Endothelial cell (in vitro differentiated cells): ENCODE data around the gene LRRC8A. TPM values are rescaled to one million over a fixed set of nuclear protein-coding genes. Genes with fewer than 3 reads are reported as not detected.

Experiments used
- DNase-seq: peaks from one replicate; pipeline ENCODE4 v3.0.0; 2021; ENCODE audit warnings: low spot score
- H3K27ac Mint-ChIP-seq: one replicate; pipeline ENCODE4 v1.8.0; 2021; ENCODE audit warnings: mixed read lengths, inconsistent platforms; ENCODE audit not compliant: unreplicated experiment
- H3K27me3 Mint-ChIP-seq: one replicate; pipeline ENCODE4 v1.8.0; 2021; ENCODE audit warnings: mild to moderate bottlenecking, moderate library complexity, mixed read lengths, inconsistent platforms; ENCODE audit not compliant: unreplicated experiment
- H3K36me3 Mint-ChIP-seq: one replicate; pipeline ENCODE4 v1.8.0; 2021; ENCODE audit warnings: mild to moderate bottlenecking, low read depth, mixed read lengths, inconsistent platforms; ENCODE audit not compliant: unreplicated experiment
- H3K4me1 Mint-ChIP-seq: one replicate; pipeline ENCODE4 v1.8.0; 2021; ENCODE audit warnings: mild to moderate bottlenecking, mixed read lengths, inconsistent platforms; ENCODE audit not compliant: unreplicated experiment
- H3K4me3 Mint-ChIP-seq: one replicate; pipeline ENCODE4 v1.8.0; 2021; ENCODE audit warnings: mild to moderate bottlenecking, mixed read lengths, inconsistent platforms; ENCODE audit not compliant: unreplicated experiment
- H3K9me3 Mint-ChIP-seq: one replicate; pipeline ENCODE4 v1.8.0; 2021; ENCODE audit warnings: mixed read lengths, inconsistent platforms; ENCODE audit not compliant: unreplicated experiment
- CTCF ChIP-seq: fragments of 200-600 bp; sonication (generic); IDR thresholded peaks from one replicate; pipeline ENCODE4 v1.5.0; 2021; ENCODE audit warnings: antibody characterized with exemption; ENCODE audit not compliant: unreplicated experiment
- long read RNA-seq: library from polyadenylated mRNA; unstranded; transcript quantifications from one replicate; pipeline ENCODE4 v2.0.0, GENCODE V29; 2020; ENCODE audit not compliant: unreplicated experiment
- total RNA-seq: library from RNA; stranded (reverse); fragmentation: NEBNext Ultra II Directional; extraction: Animal tissue kit (Norgen Biotek cat#: 25700); gene quantifications from one replicate; pipeline ENCODE4 v1.2.1, GENCODE V29; 2021; ENCODE audit not compliant: unreplicated experiment

Gene LRRC8A
- 54.3 TPM for total RNA-seq
- long read RNA-seq, full-length matches to known transcripts: 4 of 8 reads
- long read RNA-seq, partial matches to known transcripts: 4 of 8 reads
- long read RNA-seq, other reads (novel, unspliced or antisense): 0 of 8 reads

DNA sequence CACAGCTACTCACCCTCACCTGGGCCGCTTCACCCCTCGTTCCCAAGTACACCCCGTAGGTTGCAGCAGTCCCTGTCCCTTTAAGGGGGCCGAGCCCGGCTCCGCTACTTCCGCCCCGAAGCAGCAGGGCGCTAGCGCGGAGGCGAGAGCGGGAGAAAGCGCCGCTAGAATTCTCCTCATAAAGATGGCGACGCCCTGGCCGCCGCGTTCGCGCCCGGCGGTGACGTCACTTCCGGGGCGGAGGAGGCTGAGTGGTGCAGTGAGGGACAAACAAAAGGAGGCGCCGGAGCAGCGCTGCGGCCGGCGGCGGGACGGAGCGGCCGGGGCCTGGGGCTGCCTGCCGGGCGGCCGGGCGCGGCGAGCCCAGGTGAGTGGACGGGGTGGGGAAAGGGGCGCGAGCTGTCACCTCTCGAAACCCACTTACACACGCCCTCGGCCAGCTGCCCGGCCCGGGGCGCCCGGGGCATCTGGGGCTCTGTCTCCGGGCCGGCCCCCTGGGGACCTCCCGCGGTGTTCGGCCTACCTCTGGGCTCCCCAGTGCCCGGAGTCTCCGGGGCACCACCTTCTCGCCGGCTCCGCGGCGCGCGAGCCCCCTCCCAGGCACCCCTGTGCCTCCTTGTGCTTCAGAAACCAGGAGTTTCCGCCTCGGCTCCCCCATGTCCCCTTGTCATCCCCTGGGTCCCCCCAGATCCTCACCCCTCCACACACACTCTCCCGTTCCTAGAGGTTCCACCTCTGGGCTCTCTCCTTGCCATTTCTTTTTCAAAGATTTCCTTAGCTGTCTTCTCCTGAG, at the start of gene LRRC8A, which contains the start of gene KYAT1:
TSS of gene LRRC8A (plus strand) at position 250 of the 793 bp plus-strand sequence. CDS start 25,032 bp downstream, outside the sequence.
TSS of gene KYAT1 (minus strand) at position 67 of the 793 bp plus-strand sequence. CDS start 36,545 bp downstream, outside the sequence.
- peak; percentile 97 for DNase-seq
- H3K9me3 Mint-ChIP-seq: no peaks in the 10 kb centered on the region
- peak within 1 kb of the TSS; percentile 89 for H3K27ac Mint-ChIP-seq
- no peak for TF ChIP-seq CTCF
- peak within 1 kb of the TSS; percentile 98 for H3K4me3 Mint-ChIP-seq
- H3K36me3 Mint-ChIP-seq: peaks cover 9% of the 10 kb centered on the region
- H3K27me3 Mint-ChIP-seq: peaks cover 7% of the 10 kb centered on the region
- H3K4me1 Mint-ChIP-seq: peaks cover 38% of the 10 kb centered on the region

DNA sequence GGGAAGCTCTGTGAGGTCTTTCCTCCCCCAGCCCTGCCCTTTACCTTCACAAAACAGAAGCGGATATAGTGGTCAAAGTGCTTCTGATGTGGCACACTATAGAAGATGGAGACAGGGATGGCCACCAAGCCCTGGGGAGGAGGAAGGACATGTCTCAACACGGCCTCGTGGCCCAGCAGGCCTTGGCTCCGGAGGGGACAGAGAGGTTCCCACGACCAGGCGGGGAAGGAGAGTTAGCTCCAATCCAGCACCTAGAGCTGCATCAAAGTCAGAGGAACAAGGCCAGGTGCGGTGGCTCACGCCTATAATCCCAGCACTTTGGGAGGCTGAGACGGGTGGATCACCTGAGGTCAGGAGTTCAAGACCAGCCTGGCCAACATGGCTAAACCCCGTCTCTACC, 48.2 kb upstream of the LRRC8A start:
- H3K9me3 Mint-ChIP-seq: no peaks in the 10 kb centered on the region
- H3K27ac Mint-ChIP-seq: no peak overlapping the region
- H3K4me1 Mint-ChIP-seq: peaks cover 5% of the 10 kb centered on the region
- H3K36me3 Mint-ChIP-seq: peaks cover 8% of the 10 kb centered on the region
- peaks cover 7% of the 10 kb centered on the region for H3K27me3 Mint-ChIP-seq
- no peak for DNase-seq
- no peak for TF ChIP-seq CTCF
- H3K4me3 Mint-ChIP-seq: no peak overlapping the region

- H3K27ac Mint-ChIP-seq: no peak overlapping the region
- H3K36me3 Mint-ChIP-seq: peaks cover 4% of the 10 kb centered on the region
- H3K4me1 Mint-ChIP-seq: no peaks in the 10 kb centered on the region
- DNase-seq: no peak
- TF ChIP-seq CTCF: no peak
- H3K4me3 Mint-ChIP-seq: no peak overlapping the region
- H3K9me3 Mint-ChIP-seq: no peaks in the 10 kb centered on the region
- H3K27me3 Mint-ChIP-seq: peaks cover 7% of the 10 kb centered on the region
These were observed 46.4 kb upstream of the LRRC8A start for GRCh38 chr9:128835246-128836210.

DNA sequence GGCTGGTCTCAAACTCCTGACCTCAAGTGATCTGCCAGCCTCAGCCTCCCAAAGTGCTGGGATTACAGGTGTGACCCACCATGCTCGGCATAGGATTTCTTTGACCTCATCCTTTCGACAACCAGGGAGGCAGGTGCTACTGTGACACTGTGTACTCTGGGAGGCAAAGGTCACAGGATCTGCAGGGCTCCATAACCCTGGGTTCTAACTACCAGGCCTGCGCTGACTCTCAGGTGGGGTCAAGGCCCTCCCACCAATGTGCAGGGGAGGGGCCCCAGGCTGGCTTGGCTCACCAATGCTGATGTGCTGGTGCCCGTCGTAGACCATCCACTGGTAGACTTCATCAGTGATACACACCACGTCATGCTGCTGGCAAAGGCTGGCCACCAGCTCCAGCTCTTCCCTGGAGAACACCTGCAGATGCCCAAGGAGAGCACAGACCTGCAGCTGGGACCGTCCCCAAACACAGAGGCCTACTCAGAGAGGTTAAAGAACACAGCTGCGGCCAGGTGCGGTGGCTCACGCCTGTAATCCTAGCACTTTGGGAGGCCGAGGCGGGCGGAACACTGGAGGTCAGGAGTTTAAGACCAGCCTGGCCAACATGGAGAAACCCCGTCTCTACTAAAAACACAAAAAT, 45.3 kb upstream of the LRRC8A start:
- Mint-ChIP-seq H3K36me3 (peaks cover 4% of the 10 kb centered on the region), H3K4me3 (no peak overlapping the region), H3K27me3 (peaks cover 12% of the 10 kb centered on the region), H3K9me3 (no peaks in the 10 kb centered on the region), H3K27ac (no peak overlapping the region), H3K4me1 (no peaks in the 10 kb centered on the region)
- no peak for DNase-seq
- TF ChIP-seq CTCF: no peak
